ENCODE measurements around the gene CDRT15. TPM values are rescaled to one million over a fixed set of nuclear protein-coding genes. Genes with fewer than 3 reads are reported as not detected.
A peak's percentile ranks its signal among the peaks of the same experiment; 100 is the strongest.
"Not testable (repeated sequence)": the region's sequence is repeated elsewhere in the genome, so short reads cannot be mapped to it uniquely, and the experiment has no call there.

The CDRT15 gene
- polyA plus RNA-seq, 1 donor (not counting 4 experiments of a cell fraction or from before 2014, with no cell fraction given), result not detected

DNA sequence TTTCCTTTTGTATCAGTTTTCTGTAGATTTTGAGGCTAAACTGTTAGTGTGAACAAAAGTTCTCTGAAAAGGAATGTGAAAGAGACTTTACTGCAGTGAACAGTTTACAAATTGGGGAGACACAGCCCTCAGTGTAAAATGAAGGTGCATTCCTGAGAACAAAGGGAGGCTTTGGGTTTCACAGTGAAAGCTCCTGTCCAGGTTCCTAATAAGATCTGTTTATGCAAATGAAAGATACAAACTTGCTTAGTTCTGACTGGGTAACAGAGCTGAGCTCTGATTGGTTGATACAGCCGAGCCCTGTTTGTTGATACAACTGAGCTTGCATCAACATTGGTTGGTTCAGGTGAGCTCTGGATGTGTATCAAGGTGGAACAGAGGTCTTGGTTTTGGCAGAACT lies 8.3 kb upstream of the CDRT15 start:
- Histone ChIP-seq H2AFZ (ENCODE audit: control insufficient read depth, low read length) (no peak overlapping the region), H3K4me3 (ENCODE audit: control insufficient read depth in 2 of 3, extremely low read depth in 1 of 3, insufficient read depth in 2 of 3, low read depth in 1 of 3, low read length in 3 of 3) (no peak overlapping the region), H4K20me1 (ENCODE audit: control insufficient read depth, extremely low read depth, insufficient read depth, low read length) (no peaks in the 10 kb centered on the region), H3K4me1 (ENCODE audit: control insufficient read depth, extremely low read depth, insufficient read depth, low read length) (no peaks in the 10 kb centered on the region), H3K4me2 (ENCODE audit: control insufficient read depth, extremely low read depth, insufficient read depth, low read depth, low read length) (no peak overlapping the region), H3K9me3 (ENCODE audit: control insufficient read depth, low read depth, low read length) (no peaks in the 10 kb centered on the region), H3K79me2 (ENCODE audit: control insufficient read depth, insufficient read depth, low read length) (no peaks in the 10 kb centered on the region), H3K9me1 (ENCODE audit: control insufficient read depth, extremely low read depth, insufficient read depth, low read length) (no peaks in the 10 kb centered on the region), H3K9ac (ENCODE audit: control insufficient read depth, extremely low read depth, insufficient read depth, low read length) (no peak overlapping the region), H3K27ac (ENCODE audit: control insufficient read depth, insufficient read depth, low read length) (no peak overlapping the region), H3K27me3 (ENCODE audit: control insufficient read depth, extremely low read depth, insufficient read depth, low read length) (no peaks in the 10 kb centered on the region), H3K36me3 (ENCODE audit: control insufficient read depth in 2 of 2, extremely low read depth in 1 of 2, insufficient read depth in 2 of 2, low read length in 2 of 2) (no peaks in the 10 kb centered on the region)
- dilution Hi-C loops (cut with MboI; ENCODE audit: extremely low pct_ligation_motif_present, low sequenced_read_pairs), result no loop called here
- TF ChIP-seq, protein P1, sequence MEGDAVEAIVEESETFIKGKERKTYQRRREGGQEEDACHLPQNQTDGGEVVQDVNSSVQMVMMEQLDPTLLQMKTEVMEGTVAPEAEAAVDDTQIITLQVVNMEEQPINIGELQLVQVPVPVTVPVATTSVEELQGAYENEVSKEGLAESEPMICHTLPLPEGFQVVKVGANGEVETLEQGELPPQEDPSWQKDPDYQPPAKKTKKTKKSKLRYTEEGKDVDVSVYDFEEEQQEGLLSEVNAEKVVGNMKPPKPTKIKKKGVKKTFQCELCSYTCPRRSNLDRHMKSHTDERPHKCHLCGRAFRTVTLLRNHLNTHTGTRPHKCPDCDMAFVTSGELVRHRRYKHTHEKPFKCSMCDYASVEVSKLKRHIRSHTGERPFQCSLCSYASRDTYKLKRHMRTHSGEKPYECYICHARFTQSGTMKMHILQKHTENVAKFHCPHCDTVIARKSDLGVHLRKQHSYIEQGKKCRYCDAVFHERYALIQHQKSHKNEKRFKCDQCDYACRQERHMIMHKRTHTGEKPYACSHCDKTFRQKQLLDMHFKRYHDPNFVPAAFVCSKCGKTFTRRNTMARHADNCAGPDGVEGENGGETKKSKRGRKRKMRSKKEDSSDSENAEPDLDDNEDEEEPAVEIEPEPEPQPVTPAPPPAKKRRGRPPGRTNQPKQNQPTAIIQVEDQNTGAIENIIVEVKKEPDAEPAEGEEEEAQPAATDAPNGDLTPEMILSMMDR (optimal IDR thresholded peaks at IDR 0.05 in 1 of 3, IDR thresholded peaks at IDR 0.05 in 1 of 3, conservative IDR thresholded peaks at IDR 0.05 in 1 of 3; ENCODE audit: extremely low read depth in 1 of 3, insufficient read depth in 2 of 3, low read length in 3 of 3), result no peak
- no peak for TF ChIP-seq EZH2 (IDR thresholded peaks at IDR 0.05; ENCODE audit: low read length)
- DNase-seq (ENCODE audit: low read depth, low spot score), result no peak
- FAIRE-seq, result no peak

DNA sequence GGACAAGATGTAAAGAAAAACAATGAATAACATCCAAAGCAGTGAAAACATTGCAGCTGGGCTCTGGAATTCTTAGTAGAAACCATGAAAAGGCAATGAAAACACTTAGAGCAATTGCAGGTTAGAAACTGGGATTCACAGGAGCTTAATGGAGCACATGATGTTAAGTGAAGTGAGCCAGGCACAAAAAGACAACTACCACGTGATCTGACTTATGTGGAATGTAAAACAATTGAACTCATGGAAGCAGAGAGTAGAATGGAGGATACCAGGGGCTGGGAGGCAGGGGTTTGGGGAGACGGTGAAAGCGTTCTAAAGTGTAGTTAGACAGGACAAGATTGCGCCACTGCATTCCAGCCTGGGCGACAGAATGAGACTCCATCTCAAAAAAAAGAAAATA lies 2.6 kb upstream of the CDRT15 start:
- H3K4me3 ChIP-seq (ENCODE audit: control insufficient read depth in 2 of 3, extremely low read depth in 1 of 3, insufficient read depth in 2 of 3, low read depth in 1 of 3, low read length in 3 of 3); H3K9me3 ChIP-seq (ENCODE audit: control insufficient read depth, low read depth, low read length); H3K27me3 ChIP-seq (ENCODE audit: control insufficient read depth, extremely low read depth, insufficient read depth, low read length); H3K9ac ChIP-seq (ENCODE audit: control insufficient read depth, extremely low read depth, insufficient read depth, low read length); H3K4me1 ChIP-seq (ENCODE audit: control insufficient read depth, extremely low read depth, insufficient read depth, low read length); H3K27ac ChIP-seq (ENCODE audit: control insufficient read depth, insufficient read depth, low read length); H3K4me2 ChIP-seq (ENCODE audit: control insufficient read depth, extremely low read depth, insufficient read depth, low read depth, low read length); dilution Hi-C loops (cut with MboI; ENCODE audit: extremely low pct_ligation_motif_present, low sequenced_read_pairs); H2AFZ ChIP-seq (ENCODE audit: control insufficient read depth, low read length); H3K36me3 ChIP-seq (ENCODE audit: control insufficient read depth in 2 of 2, extremely low read depth in 1 of 2, insufficient read depth in 2 of 2, low read length in 2 of 2); H3K79me2 ChIP-seq (ENCODE audit: control insufficient read depth, insufficient read depth, low read length); DNase-seq (ENCODE audit: low read depth, low spot score); H3K9me1 ChIP-seq (ENCODE audit: control insufficient read depth, extremely low read depth, insufficient read depth, low read length); H4K20me1 ChIP-seq (ENCODE audit: control insufficient read depth, extremely low read depth, insufficient read depth, low read length): not testable (repeated sequence)
- peak; percentile 70 for FAIRE-seq

DNA sequence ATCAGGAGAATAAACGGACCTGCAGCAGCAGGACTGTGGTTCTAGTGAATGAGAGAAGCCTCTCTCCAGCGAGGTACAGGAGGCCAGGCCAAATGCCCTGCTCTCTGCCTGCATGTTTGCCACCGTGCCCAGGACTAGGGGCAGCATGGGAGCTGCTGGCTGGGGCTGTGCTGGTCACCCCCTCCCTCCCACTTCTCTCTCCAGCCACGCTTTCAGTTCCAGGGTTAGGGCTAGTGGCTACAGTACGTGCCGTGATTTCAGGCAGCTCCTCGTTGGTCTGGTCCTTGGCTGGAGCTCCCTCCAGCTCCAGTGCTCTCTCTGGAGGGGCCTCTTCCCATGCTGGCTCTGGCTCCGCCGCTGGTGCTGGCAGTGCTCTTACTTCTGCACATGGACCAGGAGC lies 630 bp downstream of the CDRT15 start:
- H4K20me1 ChIP-seq (ENCODE audit: control insufficient read depth, extremely low read depth, insufficient read depth, low read length); H3K9me1 ChIP-seq (ENCODE audit: control insufficient read depth, extremely low read depth, insufficient read depth, low read length); H2AFZ ChIP-seq (ENCODE audit: control insufficient read depth, low read length); dilution Hi-C loops (cut with MboI; ENCODE audit: extremely low pct_ligation_motif_present, low sequenced_read_pairs); H3K36me3 ChIP-seq (ENCODE audit: control insufficient read depth in 2 of 2, extremely low read depth in 1 of 2, insufficient read depth in 2 of 2, low read length in 2 of 2); H3K27ac ChIP-seq (ENCODE audit: control insufficient read depth, insufficient read depth, low read length); DNase-seq (ENCODE audit: low read depth, low spot score); H3K4me2 ChIP-seq (ENCODE audit: control insufficient read depth, extremely low read depth, insufficient read depth, low read depth, low read length); H3K4me1 ChIP-seq (ENCODE audit: control insufficient read depth, extremely low read depth, insufficient read depth, low read length); H3K4me3 ChIP-seq (ENCODE audit: control insufficient read depth in 2 of 3, extremely low read depth in 1 of 3, insufficient read depth in 2 of 3, low read depth in 1 of 3, low read length in 3 of 3); H3K9me3 ChIP-seq (ENCODE audit: control insufficient read depth, low read depth, low read length); H3K27me3 ChIP-seq (ENCODE audit: control insufficient read depth, extremely low read depth, insufficient read depth, low read length); FAIRE-seq; H3K79me2 ChIP-seq (ENCODE audit: control insufficient read depth, insufficient read depth, low read length); H3K9ac ChIP-seq (ENCODE audit: control insufficient read depth, extremely low read depth, insufficient read depth, low read length): not testable (repeated sequence)

DNA sequence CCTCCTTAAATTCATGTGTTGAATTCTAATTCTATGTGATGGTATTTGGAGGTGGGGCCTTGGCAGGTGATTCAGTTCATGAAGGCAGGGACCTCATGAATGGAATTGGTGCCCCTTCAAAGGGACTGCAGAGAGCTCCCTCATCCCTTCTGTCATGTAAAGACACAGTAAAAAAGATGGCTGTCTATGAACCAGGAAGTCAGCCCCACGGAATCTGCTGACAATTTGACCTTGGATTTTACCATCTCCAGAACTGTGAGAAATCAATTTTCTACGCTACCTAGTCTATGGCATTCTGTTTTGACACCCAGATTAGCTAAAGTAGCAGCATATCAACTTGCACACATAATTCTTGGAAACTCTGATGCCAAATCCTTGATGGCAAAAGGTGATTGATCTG lies 1.6 kb downstream of the CDRT15 start:
- not testable (repeated sequence) for FAIRE-seq; H4K20me1 ChIP-seq (ENCODE audit: control insufficient read depth, extremely low read depth, insufficient read depth, low read length)

More for the DNA sequence above, 1.6 kb downstream of the CDRT15 start:
- H3K79me2 ChIP-seq (ENCODE audit: control insufficient read depth, insufficient read depth, low read length); H3K4me2 ChIP-seq (ENCODE audit: control insufficient read depth, extremely low read depth, insufficient read depth, low read depth, low read length); H3K4me1 ChIP-seq (ENCODE audit: control insufficient read depth, extremely low read depth, insufficient read depth, low read length); H3K9ac ChIP-seq (ENCODE audit: control insufficient read depth, extremely low read depth, insufficient read depth, low read length); H2AFZ ChIP-seq (ENCODE audit: control insufficient read depth, low read length); H3K4me3 ChIP-seq (ENCODE audit: control insufficient read depth in 2 of 3, extremely low read depth in 1 of 3, insufficient read depth in 2 of 3, low read depth in 1 of 3, low read length in 3 of 3); DNase-seq (ENCODE audit: low read depth, low spot score); H3K36me3 ChIP-seq (ENCODE audit: control insufficient read depth in 2 of 2, extremely low read depth in 1 of 2, insufficient read depth in 2 of 2, low read length in 2 of 2); H3K27me3 ChIP-seq (ENCODE audit: control insufficient read depth, extremely low read depth, insufficient read depth, low read length); H3K9me1 ChIP-seq (ENCODE audit: control insufficient read depth, extremely low read depth, insufficient read depth, low read length); dilution Hi-C loops (cut with MboI; ENCODE audit: extremely low pct_ligation_motif_present, low sequenced_read_pairs); H3K27ac ChIP-seq (ENCODE audit: control insufficient read depth, insufficient read depth, low read length); H3K9me3 ChIP-seq (ENCODE audit: control insufficient read depth, low read depth, low read length): not testable (repeated sequence)
